GM19035 (cell line): ENCODE results near the gene PLEKHF1.
"Not testable (repeated sequence)": the region's sequence is repeated elsewhere in the genome, so short reads cannot be mapped to it uniquely, and the experiment has no call there.

ENCODE experiments used
- ATAC-seq: cut with Tn5 transposase; IDR thresholded peaks from one replicate; pipeline ENCODE4 v1.9.1; 2021; ENCODE audit not compliant: unreplicated experiment

PLEKHF1 gene

DNA sequence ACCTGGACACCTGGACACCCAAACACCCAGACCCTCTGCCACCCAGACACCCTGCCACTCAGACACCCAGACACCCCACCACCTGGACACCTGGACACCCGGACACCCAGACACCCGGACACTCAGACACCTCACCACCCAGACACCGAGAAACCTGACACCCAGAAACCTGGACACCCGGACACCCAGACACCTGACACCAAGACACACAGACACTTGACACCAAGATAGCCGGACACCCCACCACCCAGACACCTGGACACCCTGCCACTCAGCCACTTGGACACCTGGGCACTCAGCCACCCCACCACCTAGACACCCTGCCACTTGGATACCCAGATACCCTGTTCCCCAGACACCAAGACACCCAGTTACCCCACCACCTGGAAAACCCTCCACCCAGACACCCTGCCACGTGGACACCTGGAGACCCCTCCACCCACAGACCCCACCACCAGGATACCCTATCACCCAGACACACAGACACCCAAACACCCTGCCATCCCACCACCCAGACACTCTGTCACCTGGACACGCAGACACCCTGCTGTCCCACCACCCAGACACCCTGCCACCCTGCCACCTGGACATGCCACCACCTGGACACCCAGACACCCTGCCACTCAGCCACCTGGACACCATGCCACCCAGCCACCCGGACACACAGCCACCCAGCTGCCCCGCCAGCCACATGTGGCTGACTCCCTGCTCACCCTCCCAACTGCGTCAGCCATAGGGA lies 32.4 kb downstream of the PLEKHF1 start:
- no peak for ATAC-seq

DNA sequence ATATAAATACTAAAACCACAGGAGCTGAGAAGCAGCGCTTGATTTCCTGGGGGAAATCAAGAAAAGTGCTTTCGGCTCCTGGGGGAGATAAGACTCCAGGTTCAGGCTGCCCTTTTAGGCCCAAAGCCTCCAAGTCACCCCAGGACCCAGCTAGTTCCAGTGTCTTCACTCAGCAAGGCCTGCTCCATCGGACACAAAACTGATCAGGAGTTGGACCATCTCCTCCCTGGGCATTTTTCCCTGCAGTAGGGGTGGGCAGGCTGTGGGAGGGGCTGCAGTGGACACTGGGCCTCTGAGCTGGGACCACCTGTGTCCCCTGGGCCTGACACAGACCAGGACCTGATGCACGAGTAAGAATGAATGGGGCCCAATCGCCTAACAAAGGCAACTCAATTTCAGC lies 34.6 kb downstream of the PLEKHF1 start:
- no peak for ATAC-seq

DNA sequence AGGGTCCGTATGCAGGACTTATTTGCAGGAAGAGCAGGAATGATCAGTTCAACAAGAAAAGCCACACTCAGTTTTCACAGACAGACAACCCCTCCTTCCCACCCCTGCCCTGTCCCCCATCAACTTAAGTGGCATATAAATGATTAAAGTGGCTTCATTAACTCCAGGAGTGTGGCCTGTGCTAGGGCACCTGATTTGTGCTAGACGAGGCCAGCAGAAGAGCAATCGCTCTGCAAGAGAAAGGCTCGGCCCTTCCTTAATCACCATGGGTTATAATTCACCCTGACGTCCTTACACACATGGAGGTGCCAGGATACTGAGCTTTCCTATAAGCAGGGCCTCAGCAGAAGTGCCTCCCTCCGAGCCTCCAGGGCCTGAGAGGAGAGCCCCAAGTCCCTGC lies 35.2 kb downstream of the PLEKHF1 start:
- no peak for ATAC-seq

DNA sequence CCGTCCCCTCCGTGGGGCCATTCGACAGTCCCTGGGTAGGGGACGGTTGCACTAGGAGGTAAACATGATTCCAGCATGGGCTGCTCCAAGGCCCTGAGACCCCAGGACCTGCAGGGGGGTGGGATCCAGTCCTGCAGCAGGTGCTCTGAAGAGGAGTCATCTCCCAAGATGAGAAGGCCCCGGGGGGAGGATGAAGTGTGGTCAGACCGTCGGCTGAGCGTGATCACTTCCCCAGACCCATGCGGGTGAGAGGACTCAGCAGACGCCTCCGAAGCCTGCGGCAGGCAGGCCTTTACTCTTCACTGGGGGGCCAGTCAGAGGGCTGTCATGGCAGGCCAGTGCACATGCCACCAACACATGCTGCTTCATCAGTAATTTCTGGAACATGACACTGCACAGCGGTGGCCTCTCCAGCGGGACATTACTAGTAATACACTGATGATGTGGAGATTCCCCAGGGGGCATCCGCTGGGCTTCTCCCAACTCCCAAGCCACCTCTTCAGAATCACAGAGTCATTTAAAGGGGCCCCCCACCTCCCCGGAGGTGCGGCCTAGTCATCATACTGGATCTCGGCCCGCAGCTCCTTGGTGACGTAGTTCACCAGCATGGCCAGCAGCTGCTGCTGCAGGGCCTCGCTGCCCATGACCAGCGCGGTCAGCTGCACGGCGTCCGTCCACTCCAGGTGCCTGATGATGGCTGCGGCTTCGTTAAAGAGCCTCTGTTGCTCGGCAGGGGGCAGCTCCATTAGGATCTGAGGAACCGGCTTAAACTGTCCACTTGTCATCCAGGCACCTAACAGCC lies 37.1 kb downstream of the PLEKHF1 start:
- ATAC-seq, result no peak

DNA sequence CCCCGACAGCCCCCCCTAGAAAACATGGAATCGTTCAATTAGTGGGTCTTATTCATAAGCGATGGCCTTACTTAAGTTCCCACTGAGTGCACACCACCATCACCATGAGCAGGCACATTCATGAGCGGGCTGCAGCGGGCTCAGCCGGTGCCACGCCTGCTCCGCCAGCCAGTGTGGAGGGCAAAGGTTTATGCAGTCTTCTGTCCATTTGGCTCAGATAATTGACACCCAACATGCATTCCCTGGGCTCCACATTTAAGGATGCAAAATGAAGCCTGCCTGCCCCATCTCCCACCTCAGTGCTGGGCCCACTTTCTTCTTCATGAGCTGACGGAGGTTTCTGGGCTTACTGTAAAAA lies 37.7 kb downstream of the PLEKHF1 start:
- ATAC-seq, result no peak

DNA sequence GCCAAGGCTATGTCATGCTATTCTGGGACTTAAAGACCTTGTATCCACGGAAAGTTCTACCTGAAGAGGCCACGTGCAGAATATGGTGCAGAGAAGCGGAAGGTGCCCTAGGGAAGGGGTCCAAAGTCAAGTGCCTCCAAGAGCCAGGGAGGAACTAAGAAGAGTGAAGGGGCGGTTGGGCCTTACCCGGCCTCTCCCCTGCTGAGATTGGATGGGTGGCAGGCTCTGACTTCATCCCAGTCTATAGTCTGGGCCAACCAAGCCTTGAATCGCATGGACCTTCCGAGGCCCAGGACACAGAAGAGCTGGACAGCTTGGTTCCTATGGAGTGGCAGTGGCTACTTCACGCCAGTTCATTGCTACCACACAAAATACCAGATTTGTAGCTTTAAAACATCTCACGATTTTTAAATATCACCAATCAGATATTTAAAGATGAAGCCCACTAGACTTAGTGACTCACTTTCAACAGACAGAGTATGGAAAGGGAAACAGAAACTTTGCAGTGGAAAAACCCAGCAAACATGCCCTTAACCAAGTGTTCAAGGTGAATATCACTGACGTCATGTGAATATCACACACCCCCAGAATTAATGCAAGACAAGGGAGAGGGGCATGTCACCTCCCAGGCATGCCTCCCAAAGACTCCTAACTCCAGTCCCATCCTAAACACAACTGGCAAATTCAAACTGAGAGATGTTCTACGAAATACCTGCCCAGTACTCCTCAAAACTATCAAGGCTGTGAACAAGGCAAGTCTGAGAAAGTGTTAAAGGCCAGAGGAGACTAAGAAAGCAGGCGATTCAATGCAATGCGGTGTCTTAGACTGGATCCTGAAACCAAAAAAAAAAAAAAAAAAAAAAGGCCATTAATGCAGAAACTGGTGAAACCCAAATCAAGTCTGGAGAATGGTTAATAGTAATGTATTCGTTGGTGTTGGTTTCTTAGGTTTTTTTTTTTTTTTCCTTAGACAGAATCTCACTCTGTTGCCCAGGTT lies 39.6 kb downstream of the PLEKHF1 start:
- peak; percentile 55 for ATAC-seq

DNA sequence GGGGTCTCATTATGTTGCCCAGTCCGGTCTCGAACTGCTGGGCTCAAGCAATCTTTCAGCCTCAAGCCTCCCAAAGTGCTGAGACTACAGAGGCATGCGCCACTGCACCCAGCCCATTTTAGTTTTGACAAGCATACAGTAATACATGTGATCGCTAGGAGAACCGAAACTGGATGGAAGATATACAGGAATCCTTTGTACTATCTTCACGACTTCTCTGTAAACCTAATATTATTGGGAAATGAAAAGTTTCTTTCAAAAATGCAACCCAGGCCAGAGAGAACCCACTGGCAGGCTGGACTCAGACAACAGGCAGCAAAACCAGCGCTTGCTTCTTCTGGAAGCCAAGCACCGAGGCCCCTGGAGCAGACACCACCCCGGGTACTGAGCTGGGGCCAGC lies 40.4 kb downstream of the PLEKHF1 start:
- ATAC-seq, result no peak

DNA sequence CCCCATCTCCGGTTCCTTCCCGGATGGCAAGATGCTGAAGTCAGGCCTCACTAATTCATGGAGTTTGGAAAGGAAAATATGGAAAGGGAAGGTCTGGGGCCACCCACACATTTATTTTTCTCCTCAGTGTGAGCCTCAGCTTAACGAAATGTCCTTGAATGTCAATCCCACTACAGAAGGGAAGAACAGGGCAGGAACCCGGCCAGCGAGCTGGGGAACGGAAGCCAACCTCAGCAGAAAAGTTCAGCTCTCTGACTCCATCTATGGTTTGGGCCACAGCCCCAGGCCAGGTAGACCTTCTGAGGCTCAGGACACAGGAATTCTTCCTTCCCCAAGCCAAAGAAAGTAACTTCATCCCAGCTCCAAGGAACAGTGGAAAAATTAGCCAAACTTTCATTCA lies 41.4 kb downstream of the PLEKHF1 start:
- ATAC-seq, result no peak

DNA sequence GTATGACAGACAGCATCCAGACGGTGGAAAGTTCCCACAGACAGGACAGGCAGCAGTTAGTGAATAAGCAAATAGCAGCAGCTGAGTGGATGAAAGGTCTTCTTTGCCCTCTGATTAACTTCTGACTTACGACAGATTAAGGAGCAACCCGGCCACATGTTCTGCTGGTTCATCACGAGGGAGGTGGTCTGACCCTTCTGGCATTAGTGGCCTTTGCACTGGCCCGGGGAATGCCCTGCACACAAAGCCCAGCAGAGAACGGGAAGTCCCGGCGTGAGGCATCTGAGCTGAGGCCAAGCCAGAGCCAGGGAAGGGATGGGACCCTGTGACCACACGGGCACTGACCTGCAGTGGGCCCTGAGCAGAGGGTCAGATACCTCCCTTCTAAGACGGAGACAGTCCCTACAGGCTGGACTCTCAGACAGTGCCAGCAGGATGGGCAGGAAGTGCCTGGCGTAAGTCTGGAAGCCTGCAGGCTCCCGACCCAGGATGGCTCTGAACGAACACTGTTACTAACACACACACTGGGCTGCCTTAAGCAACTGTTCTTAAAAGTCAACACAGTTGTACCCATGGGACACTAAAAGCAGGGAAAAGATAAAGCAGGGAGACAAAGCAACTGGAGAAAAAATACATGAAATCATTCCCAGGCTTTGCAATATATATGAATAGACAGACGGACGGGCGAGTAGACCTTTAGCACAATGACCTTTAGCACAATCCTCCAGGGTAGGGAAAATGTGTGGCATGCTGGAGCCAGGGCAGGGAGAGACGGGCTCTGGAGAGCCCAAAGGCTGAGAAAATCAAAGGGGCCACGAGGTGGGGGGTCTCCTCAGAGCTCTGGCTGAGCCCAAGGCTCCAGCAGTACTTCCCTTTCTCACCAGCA lies 43.5 kb downstream of the PLEKHF1 start:
- no peak for ATAC-seq

DNA sequence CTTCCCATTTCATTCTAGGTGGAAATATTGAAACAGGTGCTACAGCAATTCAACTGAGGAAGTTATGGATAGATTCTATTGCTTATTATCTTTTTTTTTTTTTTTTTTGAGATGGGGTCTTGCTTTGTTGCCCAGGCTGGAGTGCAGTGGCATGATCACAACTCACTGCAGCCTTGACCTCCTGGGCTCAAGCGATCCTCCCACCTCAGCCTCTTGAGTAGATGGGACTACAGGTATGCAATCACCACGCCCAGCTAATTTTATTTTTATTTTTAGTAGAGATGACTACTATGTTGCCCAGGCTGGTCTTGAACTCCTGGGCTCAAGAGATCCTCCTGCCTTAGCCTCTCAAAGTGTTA lies 44.2 kb downstream of the PLEKHF1 start:
- ATAC-seq, result not testable (repeated sequence)

DNA sequence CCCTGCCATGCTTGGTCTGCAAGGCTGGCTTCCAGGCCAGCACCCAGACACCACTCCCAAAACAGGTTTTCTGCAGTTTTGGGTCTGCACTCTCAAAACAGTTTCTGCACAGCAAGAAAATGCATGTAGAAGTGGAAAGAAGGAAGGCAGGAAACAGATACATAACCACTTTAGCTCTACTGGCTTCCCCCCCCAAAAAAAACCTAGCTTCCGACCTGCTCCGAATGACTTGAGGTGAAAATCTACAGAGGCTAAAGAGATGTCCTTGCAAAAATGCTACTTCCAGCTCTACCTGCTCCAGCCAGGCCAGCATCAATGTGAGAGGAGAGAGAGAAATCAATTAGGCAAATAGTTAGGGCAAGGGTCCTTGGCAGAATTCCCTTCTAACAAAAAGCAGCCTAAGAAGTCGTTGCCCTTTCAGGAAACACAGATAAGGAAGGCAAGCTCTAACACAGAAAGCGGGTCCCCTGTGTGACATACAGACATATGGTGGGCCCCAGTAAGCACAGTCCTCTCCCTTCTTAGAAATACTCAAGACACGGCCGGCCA lies 46.4 kb downstream of the PLEKHF1 start:
- no peak for ATAC-seq

DNA sequence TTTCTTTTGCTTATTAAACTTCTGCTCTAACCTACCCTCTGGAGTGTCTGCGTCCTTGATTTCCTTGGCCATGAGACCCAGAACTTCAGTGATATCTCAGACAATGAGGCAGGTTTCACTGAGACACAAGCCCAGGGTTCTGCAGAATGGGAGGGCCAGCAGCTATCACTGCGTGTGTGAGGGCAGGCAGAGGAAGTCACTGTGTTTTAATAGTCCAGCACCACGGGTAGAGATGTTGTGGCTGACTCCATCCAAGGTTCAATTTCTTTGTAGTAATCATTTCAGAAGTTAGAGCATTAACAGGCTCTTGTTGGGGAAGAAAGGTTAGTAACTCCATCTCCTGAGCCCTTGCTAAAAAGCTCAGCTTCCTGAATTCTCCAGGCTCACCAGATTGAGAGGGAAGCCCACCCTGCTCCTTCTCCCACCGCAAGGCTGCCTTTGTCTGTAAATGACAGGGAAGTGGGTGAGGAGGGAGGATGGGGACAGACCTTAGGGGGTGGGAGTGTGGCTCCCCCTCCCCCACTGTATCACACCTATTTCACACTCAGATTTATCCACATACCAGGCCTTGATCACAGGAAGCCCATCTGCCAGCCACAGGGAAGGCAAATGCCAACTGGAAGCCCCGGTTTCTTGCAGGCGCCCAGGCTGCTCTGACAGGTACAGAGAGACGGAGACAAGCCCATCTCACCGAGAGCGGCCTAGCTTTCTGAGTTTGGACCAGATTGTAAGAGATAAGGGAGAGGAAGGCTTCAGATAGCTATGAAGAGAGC lies 47.7 kb downstream of the PLEKHF1 start:
- ATAC-seq, result no peak

DNA sequence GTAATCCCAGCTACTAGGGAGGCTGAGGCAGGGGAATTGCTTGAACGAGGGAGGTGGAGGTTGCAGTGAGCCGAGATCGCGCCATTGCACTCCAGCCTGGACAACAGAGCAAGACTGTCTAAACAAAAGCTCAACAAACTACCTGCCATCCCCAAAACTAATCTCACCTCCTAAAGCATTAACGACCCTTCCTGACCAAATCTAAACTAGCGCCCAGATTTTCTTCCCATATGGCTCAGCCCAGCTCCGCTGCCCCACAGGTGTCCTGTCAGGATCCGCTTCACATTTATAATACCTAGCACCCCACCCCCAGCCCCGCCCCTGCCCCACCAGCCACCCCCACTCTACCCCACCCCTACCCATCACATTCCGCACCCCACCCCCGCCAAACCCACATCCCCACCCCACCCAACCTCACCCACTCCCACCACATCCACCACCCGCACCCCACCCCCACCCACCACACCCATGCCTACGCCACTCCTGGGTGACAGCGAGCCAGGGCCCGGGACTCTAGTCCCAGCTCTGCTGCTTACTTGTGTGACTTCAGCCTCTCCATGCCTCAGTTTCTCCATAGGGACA lies 49.2 kb downstream of the PLEKHF1 start:
- peak; percentile 14 for ATAC-seq

DNA sequence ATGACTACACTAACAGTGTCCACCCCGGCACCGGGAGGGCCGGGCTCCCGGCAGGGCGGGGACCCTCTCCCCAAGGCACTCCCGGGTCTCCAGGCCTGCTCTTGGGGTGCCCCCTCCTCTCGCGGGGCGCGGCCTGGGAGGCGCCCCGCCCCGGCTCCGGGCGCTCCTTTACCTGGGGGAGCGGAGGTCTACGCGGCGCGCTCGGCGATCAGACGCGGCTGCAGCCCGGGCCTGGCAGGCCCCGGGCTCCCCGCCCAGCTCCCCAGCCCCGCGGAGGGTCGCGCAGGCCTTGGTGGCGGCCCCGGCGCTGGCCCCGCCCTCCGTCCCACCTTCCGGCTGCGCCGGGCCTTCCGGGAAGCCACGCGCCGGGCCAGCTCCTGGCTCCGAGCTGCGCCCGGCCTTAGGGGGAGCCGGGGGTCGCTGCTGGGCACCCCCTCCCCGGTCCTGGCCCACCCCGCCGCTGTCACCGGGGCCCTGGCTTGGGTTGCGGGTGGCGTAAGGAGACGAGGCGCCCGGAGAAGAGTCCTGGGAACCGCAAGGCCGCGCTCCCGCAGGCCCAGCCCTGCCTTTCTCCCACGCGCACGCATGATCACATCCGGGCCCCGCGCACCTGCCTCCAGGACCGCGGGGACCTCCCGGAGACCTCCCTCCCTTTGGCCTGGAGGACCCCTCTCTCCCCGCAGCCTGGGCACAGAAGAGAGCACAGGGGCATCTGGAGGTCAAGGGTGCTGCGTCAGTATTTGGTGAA lies 49.9 kb downstream of the PLEKHF1 start, which contains the start of gene C19orf12:
Gene C19orf12, minus strand, starts transcription at position 309 of the 748 bp plus-strand sequence. CDS start 6,848 bp downstream, outside the sequence.
- peak; percentile 66 for ATAC-seq

DNA sequence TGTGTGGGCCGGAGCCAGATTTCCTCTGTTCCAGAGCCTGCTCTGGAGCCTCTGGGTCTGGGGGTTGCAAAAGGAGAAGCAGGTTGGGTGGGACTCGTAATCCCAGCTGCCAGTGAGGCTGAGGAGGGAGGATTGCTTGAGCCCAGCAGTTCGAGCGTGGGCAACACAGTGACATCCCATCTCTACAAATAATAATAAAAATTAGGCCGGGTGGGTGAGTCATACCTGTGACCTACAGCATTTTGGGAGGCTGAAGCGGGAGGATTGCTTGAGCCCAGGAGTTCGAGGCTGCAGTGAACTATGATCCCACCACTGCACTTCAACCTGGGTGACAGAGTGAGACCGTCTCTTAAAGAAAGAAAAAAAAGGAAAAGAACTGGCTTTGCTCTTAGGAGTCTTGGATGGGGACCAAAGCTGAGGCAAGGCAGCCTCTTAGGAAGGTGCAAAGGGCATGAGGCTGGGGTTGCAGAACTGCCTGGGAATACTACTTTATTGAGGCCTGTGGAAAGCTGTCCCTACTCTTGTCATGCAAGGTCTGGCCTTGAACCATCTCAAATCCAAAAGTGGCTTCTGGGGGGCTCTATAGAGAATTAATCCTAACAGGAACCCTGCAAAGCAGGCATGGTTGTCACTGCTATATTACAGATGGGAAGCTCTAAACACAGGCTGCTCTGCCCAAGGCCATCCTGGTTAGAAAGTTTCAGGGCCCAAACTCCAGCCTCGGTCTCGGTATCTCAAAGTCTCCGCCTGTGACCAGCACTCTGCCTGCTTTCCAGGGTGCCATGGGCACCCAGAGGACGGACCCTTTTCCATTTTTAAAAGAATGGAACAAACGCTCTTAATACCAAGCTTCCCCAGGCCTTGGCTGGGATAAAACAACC lies 50.7 kb downstream of the PLEKHF1 start:
- ATAC-seq, result no peak

DNA sequence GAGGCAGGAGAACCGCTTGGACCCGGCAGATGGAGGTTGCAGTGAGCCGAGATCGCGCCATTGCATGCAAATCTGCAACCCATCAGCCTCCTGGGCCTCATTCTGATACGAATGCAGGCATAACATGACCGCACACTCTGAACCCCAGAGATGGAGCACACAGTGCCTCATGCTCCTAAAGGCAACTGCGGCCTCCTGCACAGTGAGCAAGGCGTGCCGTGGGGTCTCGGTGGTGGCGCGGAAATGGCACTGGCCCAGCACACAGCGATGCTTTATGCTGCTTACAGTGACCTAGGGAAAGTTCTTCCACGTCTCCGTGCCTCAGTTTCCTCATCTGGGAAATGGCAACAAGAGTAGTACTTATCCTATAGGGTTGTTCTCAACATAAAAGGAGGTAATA lies 51.8 kb downstream of the PLEKHF1 start:
- ATAC-seq, result no peak

DNA sequence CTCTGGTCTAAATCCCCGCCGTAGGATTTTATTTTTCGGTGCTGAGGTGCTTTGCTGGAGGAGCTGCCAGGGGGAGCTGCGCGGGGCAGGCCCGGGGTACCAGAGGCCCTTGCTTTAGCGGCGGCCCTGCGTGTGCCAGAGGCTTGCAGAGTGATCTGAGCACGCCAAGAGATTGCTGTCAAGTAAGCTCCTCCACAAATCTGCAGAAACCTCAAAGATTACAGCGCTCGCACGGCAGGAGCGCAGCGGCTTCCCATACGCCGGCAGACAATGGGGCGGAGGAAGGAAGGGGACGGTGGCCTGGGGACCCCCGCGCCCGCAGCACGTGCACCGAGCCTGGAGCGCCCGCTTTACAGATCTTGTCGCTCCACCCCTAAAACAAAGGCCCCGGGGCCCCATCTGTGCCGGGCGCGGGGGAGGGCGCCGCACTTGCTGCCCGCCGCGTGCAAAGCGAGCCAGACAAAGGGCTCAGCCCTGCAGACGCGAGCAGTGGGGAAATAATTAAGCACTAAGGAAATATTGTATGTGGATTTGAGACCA lies 58.9 kb downstream of the PLEKHF1 start:
- no peak for ATAC-seq
